ENCODE data around the gene SPECC1. TPM values are rescaled to one million over a fixed set of nuclear protein-coding genes. Genes with fewer than 3 reads are reported as not detected.

Gene SPECC1
- total RNA-seq, 2 donors from 2014 or later, result 15.8 to 17.4 TPM

GRCh38 chr17:20125724-20126123 lies 116.6 kb downstream of the SPECC1 start:
- no peak for TF ChIP-seq CTCF (IDR thresholded peaks at IDR 0.05)
- ATAC-seq (no peak), DNase-seq (no peak)
- intact Hi-C loops (cut with DNase I), result no loop called here
- H3K36me3 ChIP-seq (replicated peaks in 1 of 2; ENCODE audit: insufficient read depth in 1 of 2, low read depth in 2 of 2), result no peaks in the 10 kb centered on the region
- no peaks in the 10 kb centered on the region for H3K27me3 ChIP-seq
- no peak overlapping the region for H3K27ac ChIP-seq
- H3K4me3 ChIP-seq, result no peak overlapping the region
- H3K9me3 ChIP-seq, result no peaks in the 10 kb centered on the region
- WGBS, 2 donors, result 57 to 58% methylated on average over 6 of the region's 6 CpGs
- H3K4me1 ChIP-seq, result peaks cover 5% of the 10 kb centered on the region

- Histone ChIP-seq H3K4me1 (no peaks in the 10 kb centered on the region), H3K36me3 (replicated peaks in 1 of 2; ENCODE audit: insufficient read depth in 1 of 2, low read depth in 2 of 2) (no peaks in the 10 kb centered on the region), H3K9me3 (no peaks in the 10 kb centered on the region), H3K4me3 (no peak overlapping the region), H3K27me3 (no peaks in the 10 kb centered on the region), H3K27ac (no peak overlapping the region)
- intact Hi-C loops (cut with DNase I), result no loop called here
- ATAC-seq (no peak), DNase-seq (no peak)
- WGBS, 2 donors, result 88 to 93% methylated on average over 6 of the region's 6 CpGs
- no peak for TF ChIP-seq POLR2A (IDR thresholded peaks at IDR 0.05)
Observed at GRCh38 chr17:20127360-20128035, 118.3 kb downstream of the SPECC1 start.

DNA sequence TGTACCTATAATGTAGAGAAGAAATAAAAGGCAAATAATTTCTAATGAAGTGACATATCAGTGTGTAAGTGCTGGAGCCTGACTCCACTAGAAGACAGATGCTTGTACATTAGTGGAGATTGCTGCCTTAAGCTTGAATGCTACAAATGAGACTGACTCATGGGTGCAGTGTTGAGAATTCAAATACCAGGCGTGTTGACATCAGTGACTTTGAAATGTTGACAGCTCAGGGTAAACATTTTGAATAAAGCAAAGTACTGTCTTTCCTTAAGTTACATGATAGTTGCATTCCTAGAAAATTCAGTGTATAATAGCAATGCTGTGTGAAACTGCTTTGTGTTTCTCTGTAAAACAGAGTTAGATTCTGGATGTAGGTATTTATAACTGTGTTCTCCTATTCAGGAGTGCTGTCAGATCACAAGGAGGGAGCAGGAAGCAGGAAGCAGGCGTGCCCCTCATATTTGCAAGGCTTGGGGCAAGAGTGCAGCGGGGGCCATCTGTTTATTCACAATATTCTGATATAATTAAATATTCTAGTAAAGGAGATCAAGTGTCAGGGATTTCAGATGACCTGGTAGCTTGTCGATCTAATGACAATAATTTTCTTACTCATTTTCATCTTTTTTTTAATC lies 119.0 kb downstream of the SPECC1 start:
- H3K27me3 ChIP-seq, result no peaks in the 10 kb centered on the region
- H3K4me3 ChIP-seq, result no peak overlapping the region
- H3K36me3 ChIP-seq (replicated peaks in 1 of 2; ENCODE audit: insufficient read depth in 1 of 2, low read depth in 2 of 2), result no peaks in the 10 kb centered on the region
- no peaks in the 10 kb centered on the region for H3K4me1 ChIP-seq
- no peak for ATAC-seq
- intact Hi-C loops (cut with DNase I), result no loop called here
- TF ChIP-seq POLR2A (IDR thresholded peaks at IDR 0.05) (no peak), CTCF (IDR thresholded peaks at IDR 0.05) (no peak)
- H3K27ac ChIP-seq, result no peak overlapping the region
- no peaks in the 10 kb centered on the region for H3K9me3 ChIP-seq
- WGBS, 2 donors, result 77 to 79% methylated on average over 4 of the region's 4 CpGs
- no peak for DNase-seq

GRCh38 chr17:20133517-20133916 lies 124.4 kb downstream of the SPECC1 start:
- Histone ChIP-seq H3K9me3 (no peaks in the 10 kb centered on the region), H3K27ac (no peak overlapping the region), H3K27me3 (no peaks in the 10 kb centered on the region), H3K36me3 (replicated peaks in 1 of 2; ENCODE audit: insufficient read depth in 1 of 2, low read depth in 2 of 2) (no peaks in the 10 kb centered on the region), H3K4me1 (no peaks in the 10 kb centered on the region), H3K4me3 (no peak overlapping the region)
- intact Hi-C loops (cut with DNase I), result no loop called here
- no peak for TF ChIP-seq POLR2A (IDR thresholded peaks at IDR 0.05)
- no peak for TF ChIP-seq CTCF (IDR thresholded peaks at IDR 0.05)
- DNase-seq, result no peak
- no peak for ATAC-seq
- WGBS, 2 donors, result 58 to 69% methylated on average over 5 of the region's 5 CpGs

DNA sequence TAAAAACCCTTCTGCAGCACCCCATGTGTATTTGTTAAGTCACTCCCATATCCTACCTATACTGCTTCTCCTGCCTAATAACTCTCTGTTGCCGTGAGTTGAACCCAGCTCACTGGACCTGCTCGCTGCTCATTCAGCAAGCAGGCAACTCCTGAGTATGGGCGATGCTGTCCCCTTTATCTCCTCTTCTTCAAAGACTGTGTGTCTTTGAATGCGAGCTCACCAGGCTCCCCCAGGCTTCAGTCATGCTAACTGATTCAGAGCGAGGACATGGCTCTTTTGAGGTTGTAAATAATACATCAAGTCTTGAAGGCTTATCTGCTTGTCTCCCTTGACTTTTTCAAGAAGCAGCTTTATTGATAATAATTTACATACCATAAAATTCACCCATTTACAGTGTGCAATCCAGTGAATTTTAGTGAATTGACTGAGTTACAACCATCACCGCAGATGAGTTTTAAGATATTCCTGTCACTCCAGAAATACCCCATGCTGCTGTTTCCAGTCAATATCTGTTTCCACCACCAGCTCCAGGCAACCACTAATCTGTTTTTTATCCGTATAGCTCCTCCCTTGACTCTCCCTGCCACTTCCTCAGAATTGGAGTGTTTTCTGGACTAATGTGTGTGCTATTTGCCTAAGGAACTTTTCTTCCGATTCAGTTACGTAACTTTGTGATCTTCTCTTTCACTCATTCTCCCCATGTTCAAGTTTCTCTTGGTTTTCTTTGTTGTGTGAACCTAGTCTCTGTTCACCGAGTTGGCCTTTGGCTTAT lies 132.2 kb downstream of the SPECC1 start:
- intact Hi-C loops (cut with DNase I), result no loop called here
- WGBS, 2 donors, result 55 to 58% methylated on average over 10 of the region's 10 CpGs
- TF ChIP-seq POLR2A (IDR thresholded peaks at IDR 0.05), result no peak
- no peak for TF ChIP-seq CTCF (IDR thresholded peaks at IDR 0.05)
- Histone ChIP-seq H3K36me3 (replicated peaks in 1 of 2; ENCODE audit: insufficient read depth in 1 of 2, low read depth in 2 of 2) (no peaks in the 10 kb centered on the region), H3K4me3 (no peak overlapping the region), H3K9me3 (no peaks in the 10 kb centered on the region), H3K27ac (no peak overlapping the region), H3K4me1 (no peaks in the 10 kb centered on the region), H3K27me3 (no peaks in the 10 kb centered on the region)
- no peak for DNase-seq
- no peak for ATAC-seq
